GM19395 (cell line): ENCODE data around the gene PTPRN2.

ENCODE experiments used
- ATAC-seq: cut with Tn5 transposase; IDR thresholded peaks from one replicate; pipeline ENCODE4 v1.9.1; 2021; ENCODE audit warnings: mild to moderate bottlenecking, moderate library complexity; ENCODE audit not compliant: unreplicated experiment

PTPRN2 gene

DNA sequence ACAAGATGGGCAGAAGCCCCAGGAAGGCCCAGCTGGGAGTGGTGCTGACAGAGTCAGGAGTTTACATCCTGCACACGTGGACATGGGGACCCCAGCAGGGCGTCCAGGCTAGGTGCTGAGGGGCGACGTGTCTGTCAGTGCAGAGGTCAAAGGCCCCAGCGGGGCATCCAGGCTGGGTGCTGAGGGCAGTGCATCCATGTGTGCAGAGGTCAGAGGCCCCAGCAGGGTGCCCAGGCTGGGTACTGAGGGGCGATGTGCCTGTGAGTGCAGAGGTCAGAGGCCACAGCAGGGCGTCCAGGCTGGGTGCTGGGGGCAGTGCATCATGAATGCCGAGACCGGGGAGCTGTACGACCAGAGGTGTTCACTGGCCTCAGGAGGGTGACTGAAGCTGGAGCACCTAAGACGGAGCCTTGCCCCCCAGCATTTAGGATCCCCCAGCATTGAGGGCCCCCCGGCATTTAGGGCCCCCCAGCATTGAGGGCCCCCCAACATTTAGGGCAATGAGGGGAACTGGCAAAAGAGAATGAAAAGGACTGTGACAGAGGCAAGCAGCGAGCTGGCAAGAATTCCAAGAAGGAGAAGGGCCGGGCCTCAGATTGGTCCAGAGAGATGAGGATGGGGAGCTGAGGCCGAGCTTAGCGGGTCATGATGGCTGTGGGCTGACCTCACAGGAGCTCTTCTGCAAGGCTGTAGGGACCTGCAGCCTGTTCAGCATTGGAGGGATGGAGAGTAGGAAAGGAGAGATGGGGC, 474.9 kb downstream of the PTPRN2 start:
- no peak for ATAC-seq

DNA sequence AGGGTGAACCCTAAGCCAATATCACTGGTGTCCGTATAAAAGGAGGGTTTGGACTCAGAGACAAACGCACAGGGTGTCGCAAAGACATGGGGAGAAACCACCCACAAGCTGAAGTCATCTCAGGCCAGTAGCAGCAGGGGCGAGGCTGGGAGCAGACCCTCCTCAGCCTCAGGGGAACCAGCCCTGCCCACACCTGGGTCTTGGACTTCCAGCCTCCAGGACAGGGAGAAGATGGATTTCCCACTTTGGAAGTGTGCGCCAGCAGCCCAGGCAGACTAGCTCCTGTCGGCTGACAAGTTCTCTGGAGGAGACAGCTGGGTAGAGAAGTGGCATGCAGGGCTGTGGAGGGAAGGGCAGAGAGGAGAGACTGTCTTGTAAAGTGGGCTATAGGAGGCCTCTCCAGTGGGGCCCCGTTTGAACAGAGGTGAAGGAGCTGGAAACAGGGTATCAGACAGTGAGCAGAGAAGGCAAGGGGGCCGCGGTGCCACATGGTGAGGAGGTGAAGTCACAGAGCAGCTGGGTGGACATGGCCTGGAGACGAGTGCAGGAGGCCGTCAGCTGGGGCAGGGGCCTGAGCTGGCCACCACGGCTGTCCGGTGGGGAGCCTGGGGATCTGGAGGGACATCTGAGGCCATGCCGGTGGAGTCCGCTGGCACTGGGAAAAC, 475.6 kb downstream of the PTPRN2 start:
- no peak for ATAC-seq

DNA sequence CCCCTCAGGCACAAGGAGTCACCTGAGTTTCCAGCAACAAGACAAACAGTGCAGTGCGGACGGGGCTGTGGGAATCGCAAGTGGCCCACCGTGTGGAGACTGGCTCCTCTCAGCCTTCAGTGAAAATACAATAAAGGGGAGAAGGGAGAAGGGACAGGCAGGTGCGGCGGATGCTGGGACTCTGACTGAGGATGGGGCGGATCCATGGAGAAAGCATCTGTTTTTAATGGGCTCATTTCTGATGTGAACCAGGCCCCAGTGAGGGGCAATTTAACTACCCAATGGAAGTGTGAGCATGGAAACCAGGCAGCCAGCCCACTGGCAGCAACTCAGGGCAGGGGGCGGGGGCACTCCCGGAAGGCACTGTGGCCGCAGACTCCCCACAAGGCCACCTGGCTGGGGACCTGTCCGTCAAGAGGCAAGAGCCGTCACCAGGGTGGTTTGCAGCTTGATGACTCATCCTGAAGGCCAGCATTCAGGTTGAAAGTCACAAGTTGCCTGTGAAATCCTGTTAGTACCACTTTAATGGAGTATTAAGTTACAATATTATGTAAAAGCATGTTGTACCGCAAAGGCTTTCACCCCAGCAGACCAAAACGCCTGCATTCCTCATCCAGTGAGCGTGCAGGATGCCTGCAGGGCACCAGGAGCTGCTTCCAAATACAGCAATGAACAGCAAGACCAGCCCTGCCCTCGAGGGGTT, 476.4 kb downstream of the PTPRN2 start:
- ATAC-seq, result no peak

DNA sequence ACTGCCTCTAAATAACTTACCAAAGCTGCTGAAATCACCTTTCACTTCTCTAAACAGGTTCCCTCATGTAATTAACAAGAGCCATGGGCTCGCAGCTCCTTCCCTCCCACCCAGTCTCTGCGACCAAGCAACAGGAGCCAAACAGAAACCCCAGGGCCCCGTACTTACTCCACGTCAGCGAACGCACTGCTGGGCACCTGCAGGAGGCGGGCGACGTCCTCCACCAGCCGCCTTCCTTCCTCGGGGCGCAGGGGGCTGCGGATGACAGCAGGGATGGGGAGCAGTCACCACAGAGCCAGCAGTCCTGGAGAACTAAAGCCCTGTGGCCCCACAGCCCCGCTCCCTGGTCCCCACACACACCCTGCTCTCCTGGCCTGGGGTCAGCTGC, 477.0 kb downstream of the PTPRN2 start:
- ATAC-seq, result no peak

DNA sequence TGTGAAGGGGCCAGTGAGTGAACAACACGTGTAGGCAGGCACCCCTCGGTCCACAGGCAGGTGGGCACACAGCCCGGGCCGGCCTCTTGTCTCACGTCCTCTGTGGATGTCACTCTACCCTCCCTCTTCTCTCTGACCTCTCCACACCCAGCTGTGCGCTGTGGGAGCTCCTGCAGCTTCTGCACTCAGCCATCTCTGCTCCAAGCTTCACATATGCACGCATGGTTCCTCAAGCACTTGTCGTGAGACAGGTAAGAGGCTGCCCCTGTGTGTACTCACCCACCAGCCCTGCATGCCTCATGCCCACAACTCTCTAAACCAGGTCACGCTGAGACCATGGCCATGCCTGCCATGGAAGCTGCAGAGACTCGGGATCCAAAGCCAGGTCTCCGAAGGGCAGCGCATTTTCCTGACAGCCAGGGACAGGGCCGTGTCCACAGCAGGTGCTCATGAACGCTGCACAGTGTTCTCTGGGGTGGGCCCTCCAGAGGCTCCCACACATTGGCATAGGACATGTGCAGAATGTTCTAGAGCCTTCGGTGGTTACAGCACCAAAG, 477.5 kb downstream of the PTPRN2 start:
- ATAC-seq, result no peak

DNA sequence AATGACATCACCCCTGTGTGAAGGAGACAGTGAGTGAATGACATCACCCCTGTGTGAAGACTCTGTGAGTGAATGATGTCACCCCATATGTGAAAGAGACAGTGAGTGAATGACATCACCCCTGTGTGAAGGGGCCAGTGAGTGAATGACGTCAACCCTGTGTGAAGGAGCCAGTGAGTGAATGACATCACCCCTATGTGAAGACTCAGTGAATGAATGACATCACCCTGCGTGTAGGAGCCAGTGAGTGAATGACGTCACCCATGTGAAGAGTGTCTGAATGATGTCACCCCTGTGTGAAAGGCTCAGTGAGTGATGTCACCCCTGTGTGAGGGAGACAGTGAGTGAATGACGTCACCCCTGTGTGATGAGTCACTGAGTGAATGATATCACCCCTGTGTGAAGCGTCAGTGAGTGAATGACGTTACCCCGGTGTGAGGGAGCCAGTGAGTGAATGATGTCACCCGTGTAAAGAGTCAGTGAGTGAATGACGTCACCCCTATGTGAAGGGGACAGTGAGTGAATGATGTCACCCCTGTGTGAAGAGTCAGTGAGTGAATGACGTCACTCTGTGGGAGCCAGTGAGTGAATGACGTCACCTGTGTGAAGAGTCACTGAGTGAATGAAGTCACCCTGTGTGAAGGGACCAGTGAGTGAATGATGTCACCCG, 478.1 kb downstream of the PTPRN2 start:
- ATAC-seq, result no peak

DNA sequence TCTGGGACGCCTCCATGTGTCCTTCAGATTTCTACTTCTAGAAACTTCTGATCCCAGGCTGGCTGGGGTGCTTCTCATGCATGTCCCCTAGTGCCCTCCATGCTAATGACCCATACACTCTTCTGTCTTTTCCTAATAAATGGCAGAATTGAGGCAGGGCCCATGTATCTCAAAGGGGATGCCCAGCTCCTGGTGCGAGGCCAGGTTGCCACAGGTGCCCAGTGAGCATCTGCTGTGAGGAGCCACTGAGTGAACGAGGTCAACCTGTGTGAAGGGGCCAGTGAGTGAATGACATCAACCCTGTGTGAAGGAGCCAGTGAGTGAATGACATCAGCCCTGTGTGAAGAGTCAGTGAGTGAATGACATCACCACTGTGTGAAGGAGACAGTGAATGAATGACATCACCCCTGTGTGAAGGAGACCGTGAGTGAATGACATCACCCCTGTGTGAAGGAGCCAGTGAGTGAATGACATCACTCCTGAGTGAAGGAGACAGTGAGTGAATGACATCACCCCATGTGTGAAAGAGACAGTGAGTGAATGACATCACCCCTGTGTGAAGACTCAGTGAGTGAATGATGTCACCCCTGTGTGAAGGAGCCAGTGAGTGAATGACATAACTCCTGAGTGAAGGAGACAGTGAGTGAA, 478.9 kb downstream of the PTPRN2 start:
- no peak for ATAC-seq

DNA sequence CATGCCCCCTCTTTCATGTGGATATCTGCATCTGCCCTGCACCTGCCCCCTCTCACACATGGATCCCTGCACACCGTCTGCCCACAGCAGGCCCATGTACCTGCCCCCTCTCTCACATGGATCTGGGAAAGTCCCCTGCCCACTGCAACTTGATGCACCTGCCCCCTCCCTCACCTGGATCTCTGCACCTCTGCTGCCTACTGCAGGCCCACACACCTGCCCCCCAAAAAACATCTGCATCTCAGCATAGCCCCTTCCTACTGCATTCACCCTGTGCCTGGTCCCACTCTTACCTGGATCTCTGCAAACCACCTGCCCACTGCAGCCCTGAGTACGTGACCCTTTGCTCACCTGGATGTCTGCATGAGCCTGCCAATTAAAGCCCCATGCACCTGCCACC, 479.8 kb downstream of the PTPRN2 start:
- ATAC-seq, result no peak

DNA sequence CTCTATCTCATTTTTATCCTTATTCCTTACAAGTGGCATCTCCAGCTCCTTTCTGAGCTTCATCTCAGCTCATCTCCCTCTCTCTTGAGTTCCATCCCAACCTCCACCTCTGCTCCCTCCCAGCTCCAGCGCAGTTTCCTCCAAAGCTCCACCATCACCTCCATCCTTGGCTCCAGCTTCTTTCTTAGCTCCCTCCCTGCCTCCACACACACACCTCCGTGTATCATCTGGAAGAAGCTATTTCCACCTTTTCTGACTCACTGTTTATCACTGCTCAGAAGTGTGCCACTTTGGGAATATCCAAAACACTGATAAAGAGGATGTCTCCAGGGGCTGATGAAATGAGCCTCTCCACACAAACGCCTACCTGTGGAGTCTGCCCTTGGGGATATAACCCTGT, 481.4 kb downstream of the PTPRN2 start:
- no peak for ATAC-seq

DNA sequence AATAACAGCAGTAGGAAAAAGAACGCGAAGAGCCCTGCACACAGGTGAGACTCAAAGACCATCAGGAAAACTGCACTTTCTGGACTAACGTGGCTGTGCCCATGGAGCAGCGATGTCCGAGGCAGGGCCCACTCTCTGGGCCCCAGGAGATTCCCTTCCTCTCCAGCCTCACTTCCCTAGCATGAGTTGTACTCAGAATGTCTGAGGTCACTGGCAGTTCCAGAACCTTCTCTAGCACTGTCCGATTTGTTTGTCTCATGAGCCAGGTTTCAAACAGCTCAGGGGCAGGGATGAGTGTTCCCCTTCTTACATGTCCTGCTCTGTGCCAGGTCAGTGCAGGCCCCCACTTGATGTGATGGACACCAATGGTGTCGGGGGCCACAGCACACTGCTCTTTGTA, 484.2 kb downstream of the PTPRN2 start:
- ATAC-seq, result no peak

DNA sequence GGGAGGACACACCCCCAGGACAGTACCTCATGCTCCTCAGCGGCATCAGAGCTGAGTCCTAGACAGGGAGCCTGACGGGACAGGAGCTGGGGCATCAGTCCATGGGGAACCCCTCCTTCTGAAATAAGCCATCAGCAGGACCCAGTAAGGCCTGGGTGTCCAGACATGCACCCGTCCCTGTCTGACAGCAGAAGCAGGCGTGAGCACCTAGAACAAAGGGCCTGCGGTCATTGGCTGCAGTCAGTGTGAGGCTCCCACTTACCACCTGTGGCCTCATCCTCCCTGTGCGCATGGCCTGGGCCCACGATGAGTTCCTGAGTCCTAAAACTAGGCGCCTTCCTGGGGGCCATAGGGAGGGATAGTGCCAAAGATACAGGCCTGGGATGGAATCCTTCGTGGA, 484.7 kb downstream of the PTPRN2 start:
- ATAC-seq, result no peak

DNA sequence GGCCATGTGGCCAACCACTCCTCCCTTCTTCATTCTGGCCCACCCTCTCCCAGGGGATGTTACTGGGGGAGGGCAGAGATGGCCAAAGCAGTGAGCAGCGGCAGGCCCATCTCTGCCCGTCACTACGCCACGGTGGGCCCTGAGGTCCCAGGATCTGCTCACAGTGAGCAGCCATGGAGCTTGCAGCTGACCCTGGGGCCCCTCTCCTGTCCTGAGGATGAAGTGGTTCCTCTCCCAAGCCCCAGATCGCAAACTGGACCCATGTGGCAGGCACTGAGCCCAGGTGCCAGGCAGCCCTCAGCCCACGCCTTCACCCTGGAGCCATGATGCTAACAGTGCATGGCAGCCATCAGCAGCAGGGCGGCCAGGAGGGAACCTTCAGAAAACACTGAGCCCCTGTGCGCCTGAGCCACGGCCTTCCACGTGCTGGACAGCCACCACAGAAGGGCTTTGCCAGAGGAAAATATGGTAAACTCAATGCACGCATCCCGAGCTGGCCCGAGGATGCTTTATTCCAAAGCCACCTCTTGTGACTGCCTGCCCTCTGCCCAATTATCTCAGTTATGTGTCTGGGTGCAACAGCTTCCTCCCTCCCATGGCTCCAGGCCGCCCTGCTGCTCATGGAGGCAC, 485.7 kb downstream of the PTPRN2 start:
- ATAC-seq, result no peak

DNA sequence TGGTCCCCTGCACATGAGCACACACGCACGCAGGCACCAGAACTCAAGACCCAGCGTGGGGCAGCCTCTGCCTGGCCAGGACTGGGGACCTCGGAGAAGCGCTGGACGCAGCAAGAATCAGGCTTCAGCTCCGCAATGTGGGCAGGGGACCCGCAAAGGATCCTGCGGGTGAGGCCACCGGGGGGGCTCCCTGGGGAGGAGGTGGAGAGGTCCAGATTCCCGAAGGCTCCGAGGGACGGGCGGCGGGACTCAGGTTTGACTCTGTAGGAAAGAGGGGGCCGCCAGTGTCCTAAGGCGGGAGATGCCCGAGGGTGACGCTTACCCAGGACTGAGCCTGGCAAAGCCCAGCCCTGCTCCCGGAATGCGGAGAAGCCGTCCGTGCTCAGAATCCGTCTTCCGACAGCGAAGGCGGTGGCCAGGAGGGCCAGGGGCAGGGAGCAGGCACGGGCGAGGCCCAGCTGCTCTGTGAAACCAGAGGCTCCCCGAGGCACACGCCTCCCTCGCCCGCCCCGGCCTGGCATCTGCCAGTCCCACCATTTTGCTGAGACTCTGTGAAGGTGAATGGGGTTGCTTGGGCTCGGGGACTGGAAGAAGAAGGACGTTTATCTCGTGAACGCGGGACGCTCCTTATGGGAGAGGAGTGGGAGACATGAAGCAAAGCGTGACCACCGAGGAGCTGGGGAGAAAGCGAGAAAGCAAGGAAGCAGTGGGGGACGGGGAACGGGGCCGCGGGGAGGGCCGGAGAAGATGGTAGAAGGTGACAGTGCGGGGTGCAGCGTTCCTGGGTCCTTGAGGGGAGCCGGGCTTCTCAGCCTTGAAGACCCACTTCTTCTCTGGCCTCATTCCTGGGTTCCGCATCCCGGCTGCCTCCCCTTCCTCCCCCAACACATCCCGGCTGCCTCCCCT, 489.2 kb downstream of the PTPRN2 start:
- no peak for ATAC-seq

DNA sequence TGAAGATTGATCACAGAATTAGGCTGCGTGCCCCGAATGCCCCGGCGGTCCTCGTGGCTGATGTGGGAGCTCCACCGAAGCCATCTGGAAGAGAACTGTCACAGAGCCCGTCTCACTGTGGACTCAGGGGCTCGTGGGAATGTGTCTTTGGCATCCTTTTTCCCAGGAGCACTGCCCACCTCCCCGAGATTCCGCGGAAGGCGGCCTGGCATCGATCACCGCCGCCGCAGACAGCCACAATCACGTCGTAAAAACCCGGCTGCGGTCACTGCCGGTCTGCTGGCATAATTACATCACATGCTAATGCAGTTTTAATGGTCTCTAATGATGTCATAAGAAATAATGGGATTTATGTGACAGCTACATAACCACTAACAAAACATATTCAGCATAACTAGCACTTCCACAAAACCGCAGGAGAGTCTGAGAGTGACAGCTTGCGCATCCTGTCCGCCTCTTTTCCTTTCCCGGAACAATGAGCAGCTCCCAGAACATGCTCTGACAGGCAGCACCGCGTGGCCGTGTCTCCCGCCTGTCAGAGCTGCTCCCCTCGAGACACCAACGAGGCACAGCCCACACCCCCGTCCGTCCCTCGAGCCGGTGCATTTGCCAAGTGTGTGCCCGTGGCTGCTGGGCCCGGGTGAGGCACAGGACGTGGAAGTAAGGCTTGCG, 490.0 kb downstream of the PTPRN2 start:
- no peak for ATAC-seq

DNA sequence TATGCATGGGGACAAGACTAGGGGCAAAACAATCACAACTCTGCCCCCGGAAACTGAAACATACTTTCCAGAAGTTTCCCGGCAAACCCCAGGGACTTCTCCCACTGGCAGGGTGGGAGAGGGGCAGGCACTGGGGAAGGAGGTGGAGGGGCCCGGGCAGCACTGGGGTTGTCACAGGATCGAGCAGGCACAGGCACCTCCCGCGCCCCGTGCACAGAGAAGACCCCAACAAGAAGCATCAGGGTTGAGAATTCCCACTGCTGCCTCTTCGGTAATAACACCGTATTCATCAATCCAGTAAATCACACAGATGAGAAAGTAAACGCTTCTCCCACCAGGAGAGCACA, 490.5 kb downstream of the PTPRN2 start:
- ATAC-seq, result no peak

DNA sequence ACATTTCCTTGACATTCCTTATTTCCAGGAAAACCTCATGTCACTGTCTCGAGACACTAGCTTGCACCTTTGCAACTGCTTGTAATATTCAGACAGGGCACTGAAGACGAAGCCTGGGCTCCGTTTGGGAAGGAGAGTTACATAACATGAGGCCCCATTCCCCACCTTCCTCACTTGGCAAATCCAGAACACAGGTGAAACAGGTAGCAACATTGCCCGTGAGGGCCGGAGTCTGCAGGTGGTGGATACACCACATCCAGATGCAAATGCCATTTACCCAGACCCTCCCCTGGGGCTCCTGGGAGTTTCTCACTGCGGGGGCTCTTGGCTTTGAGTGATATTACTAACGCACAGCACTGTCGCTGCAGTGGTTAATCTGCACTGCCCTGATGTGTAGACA, 491.0 kb downstream of the PTPRN2 start:
- no peak for ATAC-seq

DNA sequence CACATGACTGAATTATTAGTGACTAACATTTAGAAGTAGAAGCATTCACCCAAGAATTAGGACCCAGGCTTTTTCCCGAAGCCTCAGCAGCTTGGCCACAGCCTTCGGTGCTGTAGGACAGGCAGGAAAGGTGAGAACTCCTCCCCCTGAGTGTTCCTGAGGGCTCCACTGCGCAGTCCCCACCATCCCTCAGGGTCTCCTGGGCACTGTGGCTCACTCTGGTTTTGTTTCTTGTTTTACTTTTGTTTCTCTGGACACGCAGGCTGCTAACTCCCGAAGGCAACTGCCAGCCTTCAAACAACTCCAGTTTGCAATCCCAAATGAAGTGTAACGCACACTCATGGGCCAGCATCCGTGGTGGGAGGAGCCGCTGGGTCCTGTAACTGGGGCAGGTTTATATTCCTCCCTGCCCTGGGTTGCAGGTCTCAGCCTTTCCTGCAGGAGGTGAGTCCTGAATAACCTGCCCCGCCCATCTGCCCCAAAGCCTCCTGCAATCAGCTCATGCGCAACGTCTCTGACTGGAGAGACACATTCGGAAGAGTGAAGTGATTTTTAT, 492.9 kb downstream of the PTPRN2 start:
- no peak for ATAC-seq

DNA sequence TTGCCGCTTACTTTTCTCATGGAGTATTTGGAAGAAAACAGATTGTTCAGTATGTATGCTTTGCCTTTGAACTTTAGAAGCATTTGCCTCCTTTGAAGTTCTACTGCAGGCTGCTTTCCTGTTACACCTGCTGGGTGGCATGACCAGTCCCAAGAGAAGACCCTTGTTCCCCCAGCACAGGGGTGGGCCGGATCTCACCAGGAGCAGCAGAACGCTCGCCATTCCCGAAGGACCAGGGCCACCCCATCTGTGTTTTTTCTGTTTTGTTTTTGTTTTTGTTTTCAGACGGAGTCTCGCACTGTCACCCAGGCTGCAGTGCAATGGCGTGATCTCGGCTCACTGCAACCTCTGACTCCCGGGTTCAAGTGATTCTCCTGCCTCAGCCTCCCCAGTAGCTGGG, 493.6 kb downstream of the PTPRN2 start:
- ATAC-seq, result no peak
